ENCODE measurements around the gene HCRTR2.

Gene HCRTR2

DNA sequence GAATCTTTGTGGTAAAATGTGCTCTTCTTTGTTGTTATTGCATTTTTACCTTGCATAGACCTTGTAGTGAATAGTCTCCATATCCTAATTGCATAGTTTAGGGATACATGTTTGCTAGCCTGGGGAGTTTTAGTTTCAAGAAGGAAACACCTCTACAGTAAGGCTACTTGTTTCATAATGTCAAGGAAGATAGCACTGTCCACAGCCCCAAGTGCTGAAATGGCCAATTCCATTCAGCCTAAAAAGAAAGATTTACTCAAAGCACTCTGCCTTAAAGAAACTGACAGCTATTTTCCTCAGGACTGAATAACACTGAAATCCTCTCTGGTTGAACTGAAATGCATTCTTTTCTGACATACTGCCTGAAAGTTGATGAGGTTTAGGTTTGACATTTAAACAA, 2.6 kb downstream of the HCRTR2 start:
- DNase-seq = no peak
- H3K36me3 ChIP-seq (ENCODE audit: insufficient read depth, low read length) = no peaks in the 10 kb centered on the region
- no peak overlapping the region for H2AFZ ChIP-seq (ENCODE audit: low read depth, low read length)
- H3K4me1 ChIP-seq (ENCODE audit: insufficient read depth, low read length) = no peaks in the 10 kb centered on the region
- H4K20me1 ChIP-seq (ENCODE audit: insufficient read depth, low read length) = no peaks in the 10 kb centered on the region
- no peaks in the 10 kb centered on the region for H3K9me3 ChIP-seq (ENCODE audit: insufficient read depth, low read length, severe bottlenecking)
- no peaks in the 10 kb centered on the region for H3K79me2 ChIP-seq (ENCODE audit: insufficient read depth, low read length)
- TF ChIP-seq CTCF (IDR thresholded peaks at IDR 0.05; ENCODE audit: borderline replicate concordance, extremely low read depth, low read length, poor library complexity, severe bottlenecking) = no peak
- no peak for TF ChIP-seq EZH2 (IDR thresholded peaks at IDR 0.05; ENCODE audit: borderline replicate concordance, low read depth, low read length, severe bottlenecking)
- no peaks in the 10 kb centered on the region for H3K27me3 ChIP-seq (ENCODE audit: insufficient read depth, low read length, poor library complexity)
- peak; percentile 27; the same call in 1 of the 3 replicates for ATAC-seq (ENCODE audit: insufficient read depth, low read depth)
- no peak overlapping the region for H3K4me3 ChIP-seq (ENCODE audit: low read depth in 1 of 2, low read length in 2 of 2)
- H3K4me2 ChIP-seq (ENCODE audit: insufficient read depth, low read length) = no peak overlapping the region
- no peak overlapping the region for H3K27ac ChIP-seq (ENCODE audit: low read length)
- no peak overlapping the region for H3K9ac ChIP-seq (ENCODE audit: low read depth, low read length)

- H4K20me1 ChIP-seq (ENCODE audit: insufficient read depth, low read length) = no peaks in the 10 kb centered on the region
- DNase-seq = no peak
- H2AFZ ChIP-seq (ENCODE audit: low read depth, low read length) = no peak overlapping the region
- no peak overlapping the region for H3K27ac ChIP-seq (ENCODE audit: low read length)
- no peak overlapping the region for H3K4me3 ChIP-seq (ENCODE audit: low read depth in 1 of 2, low read length in 2 of 2)
- H3K4me2 ChIP-seq (ENCODE audit: insufficient read depth, low read length) = no peak overlapping the region
- no peak for ATAC-seq (ENCODE audit: insufficient read depth, low read depth)
- TF ChIP-seq CTCF (IDR thresholded peaks at IDR 0.05; ENCODE audit: borderline replicate concordance, extremely low read depth, low read length, poor library complexity, severe bottlenecking) = no peak
- TF ChIP-seq EZH2 (IDR thresholded peaks at IDR 0.05; ENCODE audit: borderline replicate concordance, low read depth, low read length, severe bottlenecking) = no peak
- H3K27me3 ChIP-seq (ENCODE audit: insufficient read depth, low read length, poor library complexity) = no peaks in the 10 kb centered on the region
- no peaks in the 10 kb centered on the region for H3K4me1 ChIP-seq (ENCODE audit: insufficient read depth, low read length)
- H3K9ac ChIP-seq (ENCODE audit: low read depth, low read length) = no peak overlapping the region
- H3K9me3 ChIP-seq (ENCODE audit: insufficient read depth, low read length, severe bottlenecking) = no peaks in the 10 kb centered on the region
- no peaks in the 10 kb centered on the region for H3K36me3 ChIP-seq (ENCODE audit: insufficient read depth, low read length)
- no peaks in the 10 kb centered on the region for H3K79me2 ChIP-seq (ENCODE audit: insufficient read depth, low read length)
Measured at GRCh38 chr6:55180258-55180657, 5.9 kb downstream of the HCRTR2 start.

DNA sequence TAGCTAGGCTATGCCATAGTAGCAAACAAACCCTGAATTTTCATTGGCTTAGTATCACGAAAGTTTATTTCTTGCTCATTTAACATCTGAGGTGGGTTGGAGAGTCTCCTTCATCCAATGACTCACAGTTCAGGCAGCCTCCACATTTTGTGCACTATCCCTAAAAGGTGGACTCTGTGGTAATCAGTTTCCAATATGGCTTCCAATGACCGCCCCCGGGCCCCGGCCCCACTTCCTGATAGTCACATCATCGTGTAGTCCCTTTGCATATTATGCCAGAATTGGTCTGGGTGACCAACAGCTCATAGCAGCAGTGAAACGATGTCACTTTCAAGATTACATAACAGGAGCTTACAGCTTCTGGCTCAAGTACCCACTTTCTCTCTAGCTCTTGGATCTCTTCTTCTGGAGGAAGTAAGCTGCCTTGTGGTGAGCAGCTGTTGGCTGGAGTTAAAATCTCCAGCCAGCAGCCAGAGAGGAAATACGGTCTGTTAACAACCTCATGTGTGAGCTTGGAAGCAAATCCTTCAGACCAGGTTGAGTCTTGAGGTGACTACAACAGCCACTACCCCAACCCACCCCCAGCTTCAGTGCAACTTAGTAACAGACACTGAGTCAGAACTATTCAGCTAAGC, 7.8 kb downstream of the HCRTR2 start:
- no peak overlapping the region for H3K4me3 ChIP-seq (ENCODE audit: low read depth in 1 of 2, low read length in 2 of 2)
- H3K4me1 ChIP-seq (ENCODE audit: insufficient read depth, low read length) = no peaks in the 10 kb centered on the region
- no peaks in the 10 kb centered on the region for H3K79me2 ChIP-seq (ENCODE audit: insufficient read depth, low read length)
- no peak overlapping the region for H2AFZ ChIP-seq (ENCODE audit: low read depth, low read length)
- TF ChIP-seq EZH2 (IDR thresholded peaks at IDR 0.05; ENCODE audit: borderline replicate concordance, low read depth, low read length, severe bottlenecking) = no peak
- TF ChIP-seq CTCF (IDR thresholded peaks at IDR 0.05; ENCODE audit: borderline replicate concordance, extremely low read depth, low read length, poor library complexity, severe bottlenecking) = no peak
- H3K27me3 ChIP-seq (ENCODE audit: insufficient read depth, low read length, poor library complexity) = no peaks in the 10 kb centered on the region
- no peaks in the 10 kb centered on the region for H4K20me1 ChIP-seq (ENCODE audit: insufficient read depth, low read length)
- ATAC-seq (ENCODE audit: insufficient read depth, low read depth) (no peak), DNase-seq (no peak)
- no peaks in the 10 kb centered on the region for H3K36me3 ChIP-seq (ENCODE audit: insufficient read depth, low read length)
- no peak overlapping the region for H3K27ac ChIP-seq (ENCODE audit: low read length)
- H3K9ac ChIP-seq (ENCODE audit: low read depth, low read length) = no peak overlapping the region
- no peak overlapping the region for H3K4me2 ChIP-seq (ENCODE audit: insufficient read depth, low read length)
- no peaks in the 10 kb centered on the region for H3K9me3 ChIP-seq (ENCODE audit: insufficient read depth, low read length, severe bottlenecking)
